ENCODE results near the gene CAMK1.

The CAMK1 gene

DNA sequence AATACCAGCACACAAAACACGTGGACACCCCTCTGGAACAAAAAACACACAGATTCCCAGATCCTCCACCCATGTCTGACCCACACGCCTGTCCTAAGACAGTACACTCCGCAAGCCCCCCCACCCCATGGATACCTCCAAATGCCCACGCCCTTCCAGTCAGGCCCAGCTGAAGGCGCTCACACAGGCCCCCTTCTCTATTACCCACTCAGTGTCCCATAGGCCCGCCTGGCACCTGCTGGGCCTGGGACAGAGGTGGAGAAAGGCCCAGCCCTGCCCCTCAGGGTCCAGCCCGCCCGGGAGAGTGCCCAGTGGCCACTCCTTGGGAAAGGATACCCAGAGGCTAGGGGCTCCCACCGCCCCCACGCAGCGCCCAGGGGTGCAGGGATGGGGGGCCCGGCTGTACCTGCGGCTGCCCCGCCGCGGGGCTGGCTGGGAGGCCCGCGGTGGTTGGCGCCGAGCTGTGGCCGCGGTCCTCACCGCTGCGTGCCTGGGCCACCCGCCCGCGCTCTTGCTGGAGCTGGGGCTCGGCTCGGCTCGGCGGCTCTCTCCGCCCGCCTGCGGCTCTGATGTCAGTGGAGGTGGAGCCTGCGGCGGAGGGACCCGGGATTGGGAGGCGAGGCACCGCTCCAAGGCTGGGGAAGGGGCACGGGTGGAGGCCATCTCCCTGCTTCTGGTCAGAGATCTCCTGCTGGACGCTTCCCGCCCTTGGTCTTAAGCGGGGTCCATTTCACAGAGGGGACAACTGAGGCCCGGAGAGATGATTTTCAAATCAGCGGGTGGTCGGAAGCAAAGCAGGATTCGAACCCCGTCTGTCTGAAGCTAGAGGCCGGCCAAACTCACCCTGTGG lies at the start of gene CAMK1:
Gene CAMK1, minus strand, starts transcription at position 522 of the 850 bp plus-strand sequence. CDS start 2,198 bp downstream, outside the sequence.
- peak within 1 kb of the TSS; percentile 83 for H3K4me3 Mint-ChIP-seq
- H3K27ac Mint-ChIP-seq = peak within 1 kb of the TSS; percentile 85
- peaks cover 22% of the 10 kb centered on the region for H3K4me1 Mint-ChIP-seq (ENCODE audit: low read depth)

DNA sequence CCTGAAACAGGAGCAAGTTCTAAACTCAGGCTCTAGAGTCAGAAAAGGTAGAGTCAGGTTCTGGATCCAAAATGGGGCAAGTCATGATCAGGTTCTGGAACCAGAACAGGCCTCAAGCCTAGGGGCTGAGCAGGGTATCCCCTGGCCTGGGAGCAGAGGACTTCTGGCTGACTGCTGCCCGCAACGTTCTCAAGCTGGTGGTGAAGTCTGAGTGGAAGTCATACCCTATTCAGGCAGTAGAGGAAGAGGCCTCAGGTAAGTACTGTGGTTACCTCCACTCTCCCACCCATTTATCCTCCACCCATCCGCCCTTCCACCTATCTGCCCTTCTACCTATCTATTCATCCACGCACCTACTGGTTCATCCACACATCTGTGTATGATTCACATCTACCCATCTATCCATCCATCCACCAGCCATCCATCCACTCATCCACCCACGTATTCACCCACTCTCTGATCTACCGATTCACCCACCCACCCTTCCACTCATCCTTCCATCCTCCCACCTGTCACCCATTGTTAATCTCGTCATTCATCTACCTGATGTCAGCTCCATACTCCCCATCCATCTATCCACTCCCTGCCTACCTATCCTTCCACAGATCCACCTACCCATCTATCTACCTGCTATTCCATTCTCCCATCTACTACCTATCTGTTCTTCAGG lies 49.1 kb upstream of the CAMK1 start:
- Mint-ChIP-seq H3K9me3 (no peaks in the 10 kb centered on the region), H3K27ac (no peak overlapping the region), H3K4me3 (no peak overlapping the region), H3K36me3 (ENCODE audit: low read depth) (peaks cover 7% of the 10 kb centered on the region), H3K4me1 (ENCODE audit: low read depth) (no peaks in the 10 kb centered on the region), H3K27me3 (ENCODE audit: low read depth) (no peaks in the 10 kb centered on the region)
- DNase-seq (ENCODE audit: low spot score) = no peak

More for the DNA sequence above, at the start of gene CAMK1:
- Mint-ChIP-seq H3K27me3 (ENCODE audit: low read depth) (no peaks in the 10 kb centered on the region), H3K9me3 (no peaks in the 10 kb centered on the region), H3K36me3 (ENCODE audit: low read depth) (peaks cover 20% of the 10 kb centered on the region)
- DNase-seq (ENCODE audit: low spot score) = peak; percentile 79

GRCh38 chr3:9817436-9817835 lies 47.7 kb upstream of the CAMK1 start:
- no peak overlapping the region for H3K27ac Mint-ChIP-seq
- no peaks in the 10 kb centered on the region for H3K27me3 Mint-ChIP-seq (ENCODE audit: low read depth)
- no peak overlapping the region for H3K4me3 Mint-ChIP-seq
- no peaks in the 10 kb centered on the region for H3K4me1 Mint-ChIP-seq (ENCODE audit: low read depth)
- H3K9me3 Mint-ChIP-seq = no peaks in the 10 kb centered on the region
- DNase-seq (ENCODE audit: low spot score) = no peak
- peaks cover 13% of the 10 kb centered on the region for H3K36me3 Mint-ChIP-seq (ENCODE audit: low read depth)

DNA sequence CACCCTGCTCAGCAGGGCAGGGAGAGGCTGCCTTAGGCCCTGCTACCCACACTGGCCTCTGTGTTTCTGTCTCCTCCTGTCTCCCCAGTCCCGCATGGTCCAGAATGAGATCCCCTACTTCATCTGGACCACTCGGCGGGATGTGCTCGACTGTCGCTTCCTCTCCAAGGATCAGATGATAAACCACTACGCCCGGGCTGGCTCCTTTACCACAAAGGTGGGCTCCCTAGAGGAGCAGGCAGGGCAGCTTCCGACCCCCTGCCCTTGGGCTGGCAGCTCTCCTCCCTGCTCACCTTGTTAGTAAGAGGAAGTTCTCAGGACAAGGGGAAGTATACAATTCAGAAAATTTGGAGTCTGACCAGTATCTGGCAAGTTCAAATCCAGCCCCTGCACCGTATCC lies 46.2 kb upstream of the CAMK1 start:
- no peak for DNase-seq (ENCODE audit: low spot score)
- no peaks in the 10 kb centered on the region for H3K9me3 Mint-ChIP-seq
- no peak overlapping the region for H3K4me3 Mint-ChIP-seq
- no peaks in the 10 kb centered on the region for H3K27me3 Mint-ChIP-seq (ENCODE audit: low read depth)
- peaks cover 2% of the 10 kb centered on the region for H3K4me1 Mint-ChIP-seq (ENCODE audit: low read depth)
- H3K27ac Mint-ChIP-seq = no peak overlapping the region
- H3K36me3 Mint-ChIP-seq (ENCODE audit: low read depth) = peaks cover 22% of the 10 kb centered on the region

DNA sequence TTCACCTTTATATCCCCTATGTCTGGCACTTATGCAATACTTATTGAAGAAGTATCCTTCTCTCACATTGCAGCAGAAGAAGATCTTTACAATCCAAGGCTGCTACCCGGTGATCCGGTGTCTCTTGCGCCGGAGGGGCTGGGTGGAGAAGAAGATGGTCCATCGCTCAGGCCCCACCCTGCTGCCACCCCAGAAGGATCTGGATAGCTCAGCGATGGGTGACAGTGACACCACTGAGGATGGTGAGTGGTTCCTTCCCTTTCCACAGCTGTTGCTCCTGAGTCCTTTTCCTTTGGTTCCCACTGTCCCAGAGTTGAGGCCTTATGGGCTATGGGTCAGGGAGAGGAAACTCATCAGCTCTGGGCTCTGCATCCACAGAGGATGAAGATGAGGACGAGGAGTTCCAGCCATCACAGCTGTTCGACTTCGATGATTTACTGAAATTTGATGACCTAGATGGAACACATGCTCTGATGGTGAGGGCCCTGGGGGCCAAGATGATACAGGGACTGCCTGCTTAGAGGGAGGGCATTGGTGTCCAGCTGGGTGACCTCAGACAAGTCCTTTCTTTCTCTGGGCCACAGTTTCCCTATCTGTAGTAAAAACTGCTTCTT lies 43.2 kb upstream of the CAMK1 start:
- Mint-ChIP-seq H3K4me3 (no peak overlapping the region), H3K4me1 (ENCODE audit: low read depth) (peaks cover 22% of the 10 kb centered on the region), H3K9me3 (no peaks in the 10 kb centered on the region), H3K27ac (no peak overlapping the region), H3K36me3 (ENCODE audit: low read depth) (peaks cover 28% of the 10 kb centered on the region), H3K27me3 (ENCODE audit: low read depth) (no peaks in the 10 kb centered on the region)
- no peak for DNase-seq (ENCODE audit: low spot score)

- peak overlapping the region; percentile 14 for H3K4me3 Mint-ChIP-seq
- peaks cover 44% of the 10 kb centered on the region for H3K36me3 Mint-ChIP-seq (ENCODE audit: low read depth)
- H3K27ac Mint-ChIP-seq = peak overlapping the region; percentile 33
Measured at GRCh38 chr3:9810846-9811245, 41.1 kb upstream of the CAMK1 start.

GRCh38 chr3:9810433-9810770 lies 40.7 kb upstream of the CAMK1 start:
- H3K4me1 Mint-ChIP-seq (ENCODE audit: low read depth) = peaks cover 28% of the 10 kb centered on the region
- H3K36me3 Mint-ChIP-seq (ENCODE audit: low read depth) = peaks cover 47% of the 10 kb centered on the region
- no peaks in the 10 kb centered on the region for H3K9me3 Mint-ChIP-seq
- peak overlapping the region; percentile 33 for H3K27ac Mint-ChIP-seq
- no peaks in the 10 kb centered on the region for H3K27me3 Mint-ChIP-seq (ENCODE audit: low read depth)
- DNase-seq (ENCODE audit: low spot score) = no peak
- peak overlapping the region; percentile 14 for H3K4me3 Mint-ChIP-seq

More at GRCh38 chr3:9810846-9811245, 41.1 kb upstream of the CAMK1 start:
- H3K27me3 Mint-ChIP-seq (ENCODE audit: low read depth) = no peaks in the 10 kb centered on the region
- H3K9me3 Mint-ChIP-seq = no peaks in the 10 kb centered on the region
- peaks cover 28% of the 10 kb centered on the region for H3K4me1 Mint-ChIP-seq (ENCODE audit: low read depth)
- no peak for DNase-seq (ENCODE audit: low spot score)

DNA sequence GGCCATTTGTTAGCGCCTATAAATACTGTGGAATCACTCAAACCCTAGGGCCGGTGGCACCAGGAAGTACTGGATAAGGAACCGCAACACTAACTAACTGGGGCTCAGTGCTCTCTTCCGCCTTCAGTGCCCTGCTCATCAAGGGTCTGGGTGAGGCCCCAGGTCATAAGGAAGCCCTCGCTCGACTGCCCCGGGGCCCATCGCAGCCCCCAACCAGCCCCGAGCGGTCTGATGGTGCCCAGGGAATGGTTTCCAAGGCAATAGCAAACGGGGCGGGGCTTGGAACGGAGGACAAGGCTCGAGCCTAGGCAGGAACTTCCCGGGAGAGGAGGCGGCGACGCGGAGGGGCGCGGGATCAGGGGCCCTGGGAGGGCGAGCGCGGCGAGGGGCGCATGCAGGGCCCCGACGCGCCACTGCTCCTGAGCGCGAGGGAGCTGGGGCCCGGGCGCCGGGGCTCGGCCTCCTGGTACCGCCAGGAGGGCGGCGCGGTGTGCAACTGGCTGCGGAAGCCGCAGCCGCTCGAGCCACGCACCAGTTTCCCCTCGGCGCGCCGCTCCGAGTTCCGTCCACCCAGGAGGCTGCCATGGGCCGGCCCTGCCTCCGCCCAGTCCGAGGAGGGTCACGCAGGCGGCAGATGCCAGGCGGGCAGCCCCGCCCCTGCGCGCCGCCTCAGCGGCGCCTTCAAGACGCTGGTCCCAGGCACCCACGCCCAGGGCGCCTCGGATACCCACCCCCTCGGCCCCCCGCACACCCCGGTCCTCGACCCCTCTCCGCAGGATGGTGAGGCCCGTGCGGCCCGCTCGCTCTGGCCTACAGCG lies 40.1 kb upstream of the CAMK1 start, which contains the start of gene TTLL3:
Gene TTLL3, plus strand, starts transcription at position 648 of the 818 bp plus-strand sequence. CDS start 400 bp downstream, outside the sequence.
- peaks cover 52% of the 10 kb centered on the region for H3K36me3 Mint-ChIP-seq (ENCODE audit: low read depth)

DNA sequence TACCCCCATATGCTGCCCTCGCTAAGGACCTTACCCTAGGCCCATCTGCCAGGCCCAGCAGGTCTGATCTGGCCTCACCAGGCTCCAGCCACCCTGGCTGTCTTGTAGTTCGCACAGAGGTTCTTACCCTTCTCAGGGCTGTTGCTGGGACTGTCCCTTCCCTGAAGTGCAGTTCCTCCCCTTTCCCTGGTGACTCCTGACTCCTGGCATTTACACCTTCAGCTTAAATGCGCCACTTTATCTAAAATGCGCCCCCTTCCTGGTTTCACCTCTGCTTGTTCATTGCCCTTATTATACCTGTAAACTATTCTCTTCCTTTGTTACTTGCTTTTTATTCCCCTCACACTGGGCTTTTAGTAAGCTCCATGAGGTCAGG lies 39.5 kb upstream of the CAMK1 start:
- DNase-seq (ENCODE audit: low spot score) = no peak
- Mint-ChIP-seq H3K27ac (peak overlapping the region; percentile 94), H3K4me3 (peak overlapping the region; percentile 86), H3K36me3 (ENCODE audit: low read depth) (peaks cover 58% of the 10 kb centered on the region), H3K27me3 (ENCODE audit: low read depth) (no peaks in the 10 kb centered on the region), H3K9me3 (no peaks in the 10 kb centered on the region), H3K4me1 (ENCODE audit: low read depth) (peaks cover 28% of the 10 kb centered on the region)

More for the DNA sequence above, 40.1 kb upstream of the CAMK1 start, which contains the start of gene TTLL3:
- H3K27ac Mint-ChIP-seq = peak within 1 kb of the TSS; percentile 94
- no peaks in the 10 kb centered on the region for H3K9me3 Mint-ChIP-seq
- peak within 1 kb of the TSS; percentile 86 for H3K4me3 Mint-ChIP-seq
- H3K27me3 Mint-ChIP-seq (ENCODE audit: low read depth) = no peaks in the 10 kb centered on the region
- H3K4me1 Mint-ChIP-seq (ENCODE audit: low read depth) = peaks cover 28% of the 10 kb centered on the region
- DNase-seq (ENCODE audit: low spot score) = peak; percentile 10

- peak; percentile 42 for DNase-seq (ENCODE audit: low spot score)
- H3K4me1 Mint-ChIP-seq (ENCODE audit: low read depth) = peaks cover 28% of the 10 kb centered on the region
- H3K27me3 Mint-ChIP-seq (ENCODE audit: low read depth) = no peaks in the 10 kb centered on the region
- peaks cover 66% of the 10 kb centered on the region for H3K36me3 Mint-ChIP-seq (ENCODE audit: low read depth)
- peak overlapping the region; percentile 36 for H3K4me3 Mint-ChIP-seq
- H3K27ac Mint-ChIP-seq = peak overlapping the region; percentile 94
- H3K9me3 Mint-ChIP-seq = no peaks in the 10 kb centered on the region
Measured at GRCh38 chr3:9808345-9809037, 38.7 kb upstream of the CAMK1 start.

- Mint-ChIP-seq H3K4me3 (peak overlapping the region; percentile 36), H3K4me1 (ENCODE audit: low read depth) (peaks cover 32% of the 10 kb centered on the region), H3K27me3 (ENCODE audit: low read depth) (no peaks in the 10 kb centered on the region), H3K9me3 (no peaks in the 10 kb centered on the region), H3K36me3 (ENCODE audit: low read depth) (peaks cover 67% of the 10 kb centered on the region), H3K27ac (peak overlapping the region; percentile 94)
- no peak for DNase-seq (ENCODE audit: low spot score)
Measured at GRCh38 chr3:9807981-9808344, 38.2 kb upstream of the CAMK1 start.

DNA sequence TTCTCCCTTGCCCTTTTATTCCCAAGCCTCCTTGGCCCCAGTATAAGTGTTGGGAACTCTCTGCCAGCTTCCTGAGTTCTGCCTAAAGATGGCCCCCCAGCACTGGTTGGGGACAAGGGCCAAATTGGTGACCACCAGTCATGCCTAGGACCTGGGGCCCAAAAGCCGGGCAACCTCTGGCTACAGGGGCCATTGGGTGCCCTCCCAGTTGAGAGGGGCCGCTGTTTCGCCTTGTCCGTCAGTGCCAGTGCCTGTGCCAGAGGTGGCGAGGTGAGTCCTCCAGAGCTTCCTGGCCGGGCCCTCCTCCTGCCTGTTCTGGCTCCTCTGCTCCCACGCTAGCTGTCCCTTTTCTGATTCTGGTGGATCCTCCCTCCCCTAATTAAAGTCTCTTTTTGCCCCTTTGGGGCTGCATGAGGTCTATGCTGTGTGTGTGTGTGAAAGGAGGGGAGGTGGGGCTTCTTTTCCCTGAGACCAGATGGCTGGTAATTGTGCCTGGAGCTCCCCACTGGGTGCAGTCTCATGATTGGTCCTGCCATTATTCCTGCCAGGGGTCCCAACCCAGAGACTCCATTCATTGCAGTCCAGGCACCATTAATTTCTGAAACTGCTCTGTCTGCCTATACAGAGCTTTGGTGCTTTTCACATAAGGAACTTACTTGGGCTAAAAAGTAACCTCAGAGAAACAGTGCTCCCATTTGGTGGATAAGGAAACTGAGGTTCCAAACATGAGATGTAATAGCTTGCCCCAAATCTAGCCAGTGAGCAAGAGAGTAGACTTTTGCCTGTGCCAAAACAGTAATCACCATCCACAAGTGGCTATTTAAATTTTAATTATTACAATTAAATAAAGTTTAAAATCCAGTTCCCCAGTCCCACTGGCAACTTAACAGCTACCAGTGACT lies 37.2 kb upstream of the CAMK1 start:
- no peak for DNase-seq (ENCODE audit: low spot score)
- Mint-ChIP-seq H3K36me3 (ENCODE audit: low read depth) (peaks cover 67% of the 10 kb centered on the region), H3K4me1 (ENCODE audit: low read depth) (peaks cover 32% of the 10 kb centered on the region), H3K4me3 (no peak overlapping the region), H3K9me3 (no peaks in the 10 kb centered on the region), H3K27ac (no peak overlapping the region), H3K27me3 (ENCODE audit: low read depth) (no peaks in the 10 kb centered on the region)

All from T-helper 2 cell treated with Interferon-gamma antibody and Interleukin-4, amounts not matched to agents 5 μg/mL and 100 μg/mL, for 36 hours (primary cell).